SK-N-SH treated with all-trans-retinoic acid at 6 μM for 48 hours (cell line): ENCODE results near the gene CLDND2.
"Not testable (repeated sequence)": the region's sequence is repeated elsewhere in the genome, so short reads cannot be mapped to it uniquely, and the experiment has no call there.

Experiments used
- ATAC-seq: fragments of 200-7000 bp; cut with Tn5 transposase; 3 replicates; pipeline ENCODE4 v1.9.1; 2020; ENCODE audit warnings: mild to moderate bottlenecking, moderate library complexity
- ARNTL ChIP-seq: fragments of 450-650 bp; formaldehyde crosslinking; IDR thresholded peaks from 2 replicates; pipeline ENCODE4 v1.5.0; 2020; ENCODE audit warnings: low read depth, mild to moderate bottlenecking, moderate library complexity, borderline replicate concordance
- BACH2 ChIP-seq: fragments of 250-450 bp; sonication (Bioruptor Pico); IDR thresholded peaks from 2 replicates; pipeline ENCODE4 v1.9.0; 2021; ENCODE audit warnings: mild to moderate bottlenecking, borderline replicate concordance
- CREB5 ChIP-seq: fragments of 250-450 bp; sonication (Bioruptor Pico); IDR thresholded peaks from 2 replicates; pipeline ENCODE4 v1.5.1; 2020; ENCODE audit warnings: low read depth, mild to moderate bottlenecking, moderate library complexity
- CSDC2 ChIP-seq: fragments of 250-450 bp; sonication (Bioruptor Pico); IDR thresholded peaks from 2 replicates; pipeline ENCODE4 v1.5.0; 2020; ENCODE audit warnings: mild to moderate bottlenecking, moderate library complexity
- CSRNP3 ChIP-seq: fragments of 250-450 bp; sonication (Bioruptor Pico); IDR thresholded peaks from 2 replicates; pipeline ENCODE4 v1.5.1; 2021; ENCODE audit warnings: mild to moderate bottlenecking, moderate library complexity
- GLIS3 ChIP-seq: fragments of 250-450 bp; sonication (Bioruptor Pico); IDR thresholded peaks from 2 replicates; pipeline ENCODE4 v1.5.0; 2020; ENCODE audit warnings: mild to moderate bottlenecking, moderate library complexity
- ISL1 ChIP-seq: fragments of 250-450 bp; sonication (Bioruptor Pico); IDR thresholded peaks from 2 replicates; pipeline ENCODE4 v2.1.2; 2022; ENCODE audit warnings: mild to moderate bottlenecking, moderate library complexity
- POU6F1 ChIP-seq: fragments of 250-450 bp; sonication (Bioruptor Pico); IDR thresholded peaks from 2 replicates; pipeline ENCODE4 v1.8.0; 2021; ENCODE audit warnings: low read depth, mild to moderate bottlenecking, moderate library complexity, borderline replicate concordance
- RARB ChIP-seq: fragments of 250-450 bp; sonication (Bioruptor Pico); IDR thresholded peaks from 2 replicates; pipeline ENCODE4 v1.8.0; 2021; ENCODE audit warnings: mild to moderate bottlenecking, moderate library complexity
- TCF4 ChIP-seq: fragments of 250-450 bp; sonication (Bioruptor Pico); IDR thresholded peaks from 2 replicates; pipeline ENCODE4 v1.8.0; 2021; ENCODE audit warnings: mild to moderate bottlenecking, moderate library complexity, borderline replicate concordance
- TOX ChIP-seq: fragments of 250-450 bp; sonication (Bioruptor Pico); IDR thresholded peaks from 2 replicates; pipeline ENCODE4 v1.8.0; 2021; ENCODE audit warnings: mild to moderate bottlenecking, moderate library complexity, borderline replicate concordance
- TSHZ2 ChIP-seq: fragments of 250-450 bp; sonication (Bioruptor Pico); IDR thresholded peaks from 2 replicates; pipeline ENCODE4 v1.5.0; 2020; ENCODE audit warnings: mild to moderate bottlenecking, moderate library complexity
- ZFP30 ChIP-seq: fragments of 450-650 bp; formaldehyde crosslinking; IDR thresholded peaks from 2 replicates; pipeline ENCODE4 v1.5.0; 2022; ENCODE audit warnings: mild to moderate bottlenecking, moderate library complexity
- ZNF70 ChIP-seq: fragments of 450-650 bp; formaldehyde crosslinking; IDR thresholded peaks from 2 replicates; pipeline ENCODE4 v1.5.0; 2020; ENCODE audit warnings: mild to moderate bottlenecking, moderate library complexity

CLDND2 gene

GRCh38 chr19:51368366-51369282 is at the start of gene CLDND2:
CLDND2 (minus strand) TSS chr19:51369003; CDS start chr19:51368577, 426 bp downstream.
- TF ChIP-seq TCF4 (CRISPR knock-in tag) (no peak), CSDC2 (CRISPR knock-in tag) (no peak)
- ATAC-seq = no peak

- no peak for TF ChIP-seq TSHZ2 (CRISPR knock-in tag)
- no peak for TF ChIP-seq BACH2 (CRISPR knock-in tag)
- TF ChIP-seq TOX (CRISPR knock-in tag) = no peak
- no peak for TF ChIP-seq ISL1
- no peak for TF ChIP-seq RARB (CRISPR knock-in tag)
- TF ChIP-seq CSRNP3 (CRISPR knock-in tag) = no peak
- TF ChIP-seq POU6F1 = no peak
- no peak for ATAC-seq
Observed at GRCh38 chr19:51417810-51418157, 49.0 kb upstream of the CLDND2 start.

GRCh38 chr19:51417107-51417809 is 48.5 kb upstream of the CLDND2 start, which contains the start of gene SIGLEC10:
SIGLEC10 (minus strand) TSS chr19:51417642; CDS start chr19:51417581, 61 bp downstream.
- ATAC-seq = no peak
- TF ChIP-seq CSDC2 (CRISPR knock-in tag) (no peak), ZFP30 (CRISPR knock-in tag) (no peak), CSRNP3 (CRISPR knock-in tag) (no peak), TSHZ2 (CRISPR knock-in tag) (no peak), RARB (CRISPR knock-in tag) (no peak), ZNF70 (CRISPR knock-in tag) (no peak), CREB5 (CRISPR knock-in tag) (no peak), ISL1 (no peak), ARNTL (CRISPR knock-in tag) (no peak), GLIS3 (CRISPR knock-in tag) (no peak)

GRCh38 chr19:51416422-51416821 is 47.6 kb upstream of the CLDND2 start:
- ATAC-seq = not testable (repeated sequence)
